ENCODE results near the gene FLOT1. TPM values are rescaled to one million over a fixed set of nuclear protein-coding genes. Genes with fewer than 3 reads are reported as not detected.

Gene FLOT1, protein sequence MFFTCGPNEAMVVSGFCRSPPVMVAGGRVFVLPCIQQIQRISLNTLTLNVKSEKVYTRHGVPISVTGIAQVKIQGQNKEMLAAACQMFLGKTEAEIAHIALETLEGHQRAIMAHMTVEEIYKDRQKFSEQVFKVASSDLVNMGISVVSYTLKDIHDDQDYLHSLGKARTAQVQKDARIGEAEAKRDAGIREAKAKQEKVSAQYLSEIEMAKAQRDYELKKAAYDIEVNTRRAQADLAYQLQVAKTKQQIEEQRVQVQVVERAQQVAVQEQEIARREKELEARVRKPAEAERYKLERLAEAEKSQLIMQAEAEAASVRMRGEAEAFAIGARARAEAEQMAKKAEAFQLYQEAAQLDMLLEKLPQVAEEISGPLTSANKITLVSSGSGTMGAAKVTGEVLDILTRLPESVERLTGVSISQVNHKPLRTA
- 168 and 175 TPM in 2 replicates for total RNA-seq
- polyA plus RNA-seq (2012) = 205 TPM

DNA sequence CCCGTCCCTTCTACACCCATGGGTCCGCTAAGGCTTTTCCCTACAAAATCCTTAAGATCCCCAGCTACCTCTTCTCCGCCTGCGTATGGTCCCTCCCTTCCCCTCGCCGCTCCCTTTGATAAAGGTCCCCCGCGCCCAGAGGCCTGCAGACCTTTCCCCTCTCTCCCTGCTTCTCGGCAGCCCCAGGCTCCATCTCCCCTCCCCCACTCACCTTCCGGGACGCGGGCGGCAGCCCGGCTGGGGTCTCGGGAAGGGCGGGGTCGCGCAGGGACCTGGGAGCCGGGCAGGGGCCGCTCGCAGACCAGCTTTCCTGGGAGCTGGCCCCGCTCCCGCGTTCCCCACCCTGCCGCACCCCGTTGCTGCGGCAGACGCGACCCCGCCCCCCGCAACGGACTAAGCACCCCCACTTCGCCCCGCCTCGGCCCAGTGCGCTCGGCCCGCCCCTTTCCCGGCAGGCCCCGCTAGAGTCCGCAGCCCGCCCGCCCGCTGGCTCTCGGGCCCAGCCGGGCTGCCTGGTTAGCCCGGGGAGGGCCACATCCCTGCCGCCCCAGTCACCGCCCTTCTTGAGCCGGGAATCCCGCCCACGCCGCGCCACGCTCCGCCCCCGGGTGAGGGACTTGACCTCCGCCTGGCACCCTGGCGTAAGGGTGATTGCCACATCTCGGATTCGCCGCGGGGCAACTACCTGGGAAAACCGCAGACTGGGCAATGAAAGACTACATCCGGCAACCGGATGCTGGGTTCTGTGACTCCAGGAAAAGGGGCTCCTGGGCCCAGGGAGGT is at the start of gene FLOT1:
Gene FLOT1, minus strand, starts transcription at position 372 of the 783 bp plus-strand sequence. CDS start 498 bp downstream, outside the sequence.
- peak; percentile 97 for DNase-seq (ENCODE audit: low read depth)

GRCh38 chr6:30790724-30791383 is 48.4 kb upstream of the FLOT1 start:
- no peak for DNase-seq (ENCODE audit: low read depth)

DNA sequence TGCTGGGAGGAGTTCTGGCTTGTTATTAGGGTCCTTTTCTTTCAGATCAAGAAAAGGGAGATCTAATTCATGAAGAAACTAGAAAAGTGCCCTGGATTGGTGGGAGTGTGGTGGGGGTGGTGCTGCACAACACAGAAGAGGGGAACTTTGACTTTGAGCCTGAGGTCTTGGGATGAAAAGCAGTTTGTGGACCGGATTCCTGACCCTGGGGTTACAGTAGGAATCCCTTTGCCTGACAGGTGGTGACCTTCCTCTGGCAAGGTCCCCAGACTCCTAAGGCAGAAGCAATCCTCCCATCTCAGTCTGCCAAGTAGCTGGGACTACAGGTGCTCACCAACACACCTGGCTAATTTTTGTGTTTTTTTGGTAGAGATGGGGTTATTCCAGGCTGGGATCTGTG is 47.1 kb upstream of the FLOT1 start:
- no peak for DNase-seq (ENCODE audit: low read depth)

GRCh38 chr6:30787954-30788353 is 45.5 kb upstream of the FLOT1 start:
- DNase-seq (ENCODE audit: low read depth) = no peak

DNA sequence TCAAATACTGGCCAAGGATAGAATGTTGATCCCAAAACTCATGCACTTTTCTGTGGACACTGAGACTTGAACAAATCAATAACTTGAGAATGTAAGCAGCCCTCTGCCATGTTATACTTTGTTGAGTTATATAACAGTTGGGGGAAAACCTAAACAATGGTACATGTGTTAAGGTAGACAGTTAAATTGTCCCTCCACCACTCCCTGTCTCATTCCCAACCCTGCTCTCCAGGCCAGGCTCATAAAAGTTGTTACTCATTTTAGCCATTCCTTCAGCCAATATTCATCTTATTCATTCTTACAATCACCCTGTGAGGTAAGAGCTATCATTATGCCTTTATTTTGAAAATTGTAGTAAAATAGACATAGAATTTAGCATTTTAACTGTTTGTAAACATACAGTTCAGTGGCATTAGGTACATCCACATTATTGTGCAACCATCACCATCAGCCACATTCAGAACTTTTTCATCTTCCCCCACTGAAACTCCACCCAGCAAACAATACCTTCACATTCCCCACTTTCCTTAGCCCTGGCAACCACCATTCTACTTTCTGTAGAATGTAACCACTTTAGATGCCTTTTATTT is 40.0 kb upstream of the FLOT1 start:
- no peak for DNase-seq (ENCODE audit: low read depth)

DNA sequence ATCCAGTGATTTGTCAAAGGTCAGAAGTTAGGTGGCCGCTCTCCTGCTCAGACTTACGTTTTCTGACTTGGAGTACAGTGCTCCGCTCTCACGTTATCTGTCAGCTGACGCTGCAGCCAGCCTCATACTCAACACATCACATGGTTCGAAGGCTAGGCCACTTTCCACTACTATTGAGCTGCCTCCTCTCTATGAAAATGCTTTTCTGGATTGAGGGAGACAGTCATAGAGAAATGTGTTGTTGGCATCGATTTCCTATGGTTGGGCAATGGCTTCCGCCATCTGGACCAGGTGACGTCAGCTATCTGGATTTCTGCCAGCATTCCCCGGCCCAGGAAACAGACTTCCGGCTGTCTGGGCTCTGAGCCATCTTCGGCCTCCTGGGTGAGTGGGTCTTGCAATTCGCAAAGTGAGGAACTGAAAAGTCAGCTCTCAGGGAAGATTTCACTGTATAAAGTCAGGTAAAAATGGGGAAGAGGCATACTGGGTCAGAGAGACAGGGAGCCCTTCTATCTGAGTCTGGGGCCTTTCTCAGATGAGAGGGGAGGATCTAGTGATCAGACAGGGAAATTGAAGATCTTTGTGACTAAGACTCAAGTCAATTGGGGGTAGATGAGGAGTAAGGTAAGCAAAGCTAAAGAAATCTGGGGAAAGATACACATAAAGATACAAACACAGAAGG is 39.4 kb upstream of the FLOT1 start:
- peak; percentile 97 for DNase-seq (ENCODE audit: low read depth)

- DNase-seq (ENCODE audit: low read depth) = no peak
Observed at GRCh38 chr6:30781395-30781742, 38.9 kb upstream of the FLOT1 start.

DNA sequence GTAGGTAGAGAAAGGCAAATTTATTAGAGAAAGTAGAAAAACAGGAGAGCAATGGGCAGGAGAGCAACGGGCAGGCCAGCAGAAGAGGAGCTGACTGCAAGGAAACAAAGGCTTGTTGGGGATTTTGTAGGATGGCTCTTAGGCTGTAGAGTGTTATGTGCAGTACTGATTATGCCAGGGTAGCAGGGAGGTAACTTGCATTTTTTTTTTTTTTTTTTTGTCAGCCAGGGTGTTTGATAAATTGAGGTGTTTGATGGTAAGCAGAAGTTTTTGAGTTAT is 38.1 kb upstream of the FLOT1 start:
- DNase-seq (ENCODE audit: low read depth) = no peak

- no peak for DNase-seq (ENCODE audit: low read depth)
Observed at GRCh38 chr6:30779850-30780641, 37.6 kb upstream of the FLOT1 start.

DNA sequence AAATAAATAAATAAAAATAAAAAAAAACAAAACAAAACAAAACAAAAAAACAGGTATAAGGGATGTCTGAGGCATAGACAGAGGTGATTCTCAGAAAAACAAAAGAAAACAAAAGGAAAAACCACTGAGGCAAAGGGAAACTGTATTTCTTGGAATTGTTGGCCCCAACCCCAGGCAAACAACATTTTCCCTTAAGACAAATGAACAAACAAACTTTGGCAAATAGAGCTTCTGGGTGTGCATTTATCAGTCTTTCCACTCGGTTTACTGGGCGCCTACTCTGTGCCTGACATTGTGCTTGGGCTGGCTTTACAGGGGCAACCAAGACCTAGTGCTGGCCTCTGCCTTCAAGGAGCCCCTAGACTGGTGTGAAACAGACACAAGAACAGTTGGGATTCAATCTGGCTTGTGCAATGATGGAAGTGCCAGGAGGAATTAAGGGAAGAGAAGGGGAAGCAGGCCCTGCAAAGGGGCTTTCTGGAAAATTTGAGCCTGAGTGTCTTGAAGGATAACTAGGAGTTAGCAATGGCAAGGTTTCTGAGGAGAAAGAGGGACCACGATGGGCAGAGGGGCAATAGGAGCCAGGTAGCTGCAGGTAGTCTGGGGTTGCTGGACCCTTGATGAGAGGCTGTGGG is 35.6 kb upstream of the FLOT1 start:
- no peak for DNase-seq (ENCODE audit: low read depth)

- DNase-seq (ENCODE audit: low read depth) = no peak
Observed at GRCh38 chr6:30777155-30777485, 34.6 kb upstream of the FLOT1 start.

DNA sequence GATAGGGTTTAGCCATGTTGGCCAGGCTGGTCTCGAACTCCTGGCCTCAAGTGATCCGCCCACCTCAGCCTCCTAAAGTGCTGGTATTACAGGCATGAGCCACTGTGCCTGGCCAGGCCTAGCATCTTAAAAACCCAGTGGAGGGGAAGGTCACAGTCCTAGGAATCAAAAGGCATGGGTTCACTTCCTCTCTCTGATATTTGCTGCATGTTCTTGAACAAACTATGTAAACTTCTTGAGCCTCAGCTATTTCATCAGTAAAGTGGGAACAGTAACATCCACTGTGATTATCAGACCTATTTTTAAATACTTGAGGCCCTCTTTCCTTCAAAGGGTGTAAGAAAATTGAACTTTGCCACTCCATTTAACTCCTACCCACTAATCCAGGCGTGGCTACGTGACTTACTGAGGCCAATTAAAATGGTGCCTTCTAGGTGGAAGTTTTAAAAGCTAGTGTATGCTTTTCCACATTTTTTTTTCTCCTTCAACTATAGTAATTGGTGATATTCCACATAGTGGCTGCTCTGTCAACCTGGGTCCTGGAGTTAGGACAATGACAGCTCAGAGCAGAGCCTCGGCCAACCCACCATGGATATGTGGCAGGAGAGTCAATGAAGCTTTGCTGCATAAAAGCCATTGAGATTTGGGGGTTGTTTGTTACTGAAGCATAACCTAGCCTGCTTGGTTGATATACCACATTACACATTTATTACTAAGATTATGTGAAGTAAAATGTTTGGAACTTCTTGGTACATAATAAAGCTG is 34.1 kb upstream of the FLOT1 start:
- DNase-seq (ENCODE audit: low read depth) = no peak

DNA sequence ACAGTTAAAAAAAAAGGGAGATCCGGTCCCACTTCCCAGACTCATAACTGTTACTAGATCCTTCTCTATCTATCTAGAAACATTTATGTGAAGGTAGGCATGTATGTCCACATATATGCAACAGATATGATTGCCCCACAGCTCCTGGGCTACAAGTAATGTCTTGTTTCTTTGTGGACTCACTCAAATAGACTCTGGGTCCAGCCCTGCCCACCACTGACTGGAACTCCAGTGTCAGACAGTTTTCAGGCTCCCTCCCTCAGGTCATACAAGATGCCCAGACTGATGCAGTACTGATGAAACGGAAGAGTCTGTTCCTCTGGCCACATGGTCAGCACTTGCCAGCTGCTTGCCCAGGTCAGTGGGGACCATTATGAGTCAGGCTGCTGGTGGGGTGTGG is 32.6 kb upstream of the FLOT1 start:
- no peak for DNase-seq (ENCODE audit: low read depth)

DNA sequence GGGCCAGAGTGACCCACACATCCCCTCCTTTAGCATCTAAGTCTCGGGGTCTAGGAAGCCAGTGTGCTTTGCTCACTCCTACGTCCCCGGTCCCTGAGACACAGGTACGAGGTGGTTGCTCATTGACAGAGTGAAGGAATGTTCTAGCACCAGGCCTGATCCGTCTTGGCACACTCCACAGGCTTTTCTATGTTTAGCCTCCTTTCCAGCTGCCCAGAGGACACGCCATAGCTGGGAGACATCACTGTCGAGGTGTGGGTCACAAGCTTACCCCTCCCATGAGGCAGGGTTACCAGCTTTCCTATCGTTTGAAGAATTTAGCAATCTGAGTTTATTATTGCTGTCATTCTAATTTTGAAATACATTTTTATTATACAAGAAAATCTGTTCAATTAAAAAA is 32.2 kb upstream of the FLOT1 start:
- no peak for DNase-seq (ENCODE audit: low read depth)

DNA sequence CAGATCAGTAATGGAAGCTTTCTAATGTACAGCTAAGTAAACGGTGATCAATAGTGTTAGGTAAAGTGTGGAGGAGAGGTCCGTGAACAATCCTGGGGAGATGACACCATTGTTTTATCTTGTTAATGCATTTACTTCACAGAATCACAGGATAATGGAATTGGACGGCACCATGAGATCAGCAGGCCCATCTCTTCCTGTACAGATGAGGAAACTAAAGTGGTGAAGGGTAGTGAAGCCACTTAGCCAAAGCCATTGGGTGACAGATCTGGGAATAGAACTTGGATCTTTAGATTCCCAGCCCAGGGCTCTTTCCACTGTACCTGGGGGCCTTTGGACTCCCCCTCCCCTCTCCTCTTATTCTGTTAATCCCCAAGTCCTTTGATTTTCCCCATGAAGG is 28.1 kb upstream of the FLOT1 start:
- no peak for DNase-seq (ENCODE audit: low read depth)

DNA sequence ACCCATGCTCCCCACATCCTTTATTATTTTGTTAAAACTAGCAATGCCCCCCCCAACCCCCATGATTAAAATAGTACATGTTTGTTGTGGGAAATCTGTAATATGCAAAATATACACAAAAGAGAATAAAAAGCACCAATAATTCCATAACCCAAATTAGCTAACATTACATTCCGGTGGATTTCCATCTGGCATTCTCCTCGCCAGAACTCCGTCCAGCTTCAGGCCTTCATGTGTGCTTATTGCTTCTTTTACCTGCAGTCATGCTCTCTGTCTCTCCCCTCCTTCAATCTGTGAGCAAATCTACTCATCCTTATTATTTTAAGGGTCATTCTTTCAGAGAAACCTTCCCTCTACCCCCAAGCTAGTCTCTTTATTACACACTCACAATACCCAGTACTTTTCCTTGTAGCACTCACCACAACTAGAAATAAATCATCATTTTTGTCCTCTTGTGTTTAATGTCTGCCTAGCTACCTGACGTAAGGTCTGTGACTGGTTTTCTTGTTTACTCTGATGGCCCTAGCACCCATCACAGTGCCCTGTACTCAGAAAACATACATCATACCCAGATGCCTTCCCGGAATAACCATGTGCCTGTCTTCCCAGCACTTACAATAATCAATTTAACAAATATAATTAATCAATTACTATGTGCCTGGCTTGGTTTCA is 27.5 kb upstream of the FLOT1 start:
- no peak for DNase-seq (ENCODE audit: low read depth)

GRCh38 chr6:30769088-30769852 is 26.8 kb upstream of the FLOT1 start:
- DNase-seq (ENCODE audit: low read depth) = peak; percentile 88

DNA sequence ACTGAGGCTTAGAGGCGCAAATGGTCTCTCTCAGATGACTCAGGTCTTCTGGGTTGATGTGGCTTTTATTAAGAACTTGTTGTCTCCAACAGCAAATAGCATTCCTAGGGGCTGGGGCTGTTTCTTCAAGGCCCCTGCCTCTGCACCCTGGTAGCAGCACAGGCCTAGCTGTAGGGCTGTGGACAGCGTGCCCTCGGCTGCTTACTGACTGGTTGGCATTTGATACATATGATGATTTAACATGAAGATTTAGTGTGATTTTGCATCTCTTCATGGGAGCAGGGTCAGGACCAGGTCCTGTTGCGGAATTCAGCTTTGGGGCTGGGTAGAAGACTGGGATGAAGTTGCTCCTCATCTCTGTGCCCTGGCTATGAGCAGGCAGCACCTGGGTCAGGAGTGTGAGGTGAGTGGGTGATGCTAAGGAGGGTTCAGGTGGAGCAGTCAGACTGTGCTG is 26.2 kb upstream of the FLOT1 start:
- no peak for DNase-seq (ENCODE audit: low read depth)
